Suprapubic skin (tissue), 4 donors: ENCODE measurements around the gene LAPTM5.

Experiments
- CTCF ChIP-seq, 2 donors: fragments of 200-600 bp in 1 of 2; fragments of 450-650 bp in 1 of 2; sonication (generic) in 1 of 2; IDR thresholded peaks; one replicate each; pipeline ENCODE4 v1.5.1; 2016 to 2019; ENCODE audit warnings: antibody characterized with exemption in 2 of 2, mild to moderate bottlenecking in 1 of 2, moderate library complexity in 1 of 2
- POLR2A ChIP-seq, 2 donors: fragments of 450-650 bp; IDR thresholded peaks; one replicate each; pipeline ENCODE4 v1.6.1; 2017; ENCODE audit warnings: antibody characterized with exemption in 2 of 2, mild to moderate bottlenecking in 2 of 2, moderate library complexity in 2 of 2
- POLR2AphosphoS5 ChIP-seq, 3 donors: sonication (generic); formaldehyde crosslinking; IDR thresholded peaks; one replicate each; pipeline ENCODE4 v1.6.1; 2017; ENCODE audit warnings: antibody characterized with exemption in 3 of 3

- no peak for TF ChIP-seq POLR2A (IDR thresholded peaks at IDR 0.05)
- TF ChIP-seq CTCF (IDR thresholded peaks at IDR 0.05), result no peak
- TF ChIP-seq POLR2AphosphoS5 (IDR thresholded peaks at IDR 0.05), result no peak
Measured at GRCh38 chr1:30738040-30738714, 19.4 kb downstream of the LAPTM5 start.
